SH-SY5Y (cell line): ENCODE measurements around the gene DPYD.

Experiments
- GATA2 ChIP-seq: IDR thresholded peaks from 2 replicates; pipeline ENCODE4 v1.6.1; 2011; ENCODE audit warnings: mild to moderate bottlenecking, low read depth, low read length
- GATA3 ChIP-seq: IDR thresholded peaks from 2 replicates; pipeline ENCODE4 v1.6.1; 2011; ENCODE audit warnings: low read depth, mild to moderate bottlenecking, low read length, moderate library complexity

DNA sequence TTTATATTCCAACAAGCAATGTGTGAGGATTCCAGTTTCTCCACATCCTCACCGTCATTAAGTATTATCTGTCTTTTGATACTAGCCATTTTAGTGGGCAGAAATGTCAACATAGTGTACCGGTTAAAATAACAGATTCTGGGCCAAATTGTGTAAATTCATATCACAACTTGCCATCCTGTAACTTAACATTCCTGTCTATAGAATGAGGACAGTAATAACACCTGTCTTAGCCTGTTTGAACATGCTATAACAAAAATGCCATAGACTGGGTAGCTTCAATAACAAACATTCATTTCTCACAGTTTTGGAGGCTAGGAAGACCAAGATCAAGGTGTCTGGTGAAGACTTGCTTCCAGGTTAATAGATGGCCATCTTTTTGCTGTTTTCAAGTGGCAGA lies 708.2 kb downstream of the DPYD start:
- no peak for TF ChIP-seq GATA2
- TF ChIP-seq GATA3 = no peak
